Neural cell (in vitro differentiated cells): ENCODE data around the gene NRG2.

ENCODE experiments used
- EP300 ChIP-seq: fragments of 450-650 bp; conservative IDR thresholded peaks from 2 replicates; pipeline ENCODE4 v1.6.1; 2014; ENCODE audit warnings: antibody characterized with exemption, mild to moderate bottlenecking, moderate library complexity; ENCODE audit not compliant: poor library complexity, severe bottlenecking
- EZH2 ChIP-seq: fragments of 200-600, 300-800 bp; shearing (Covaris generic), sonication (generic); IDR thresholded peaks from 2 replicates; pipeline ENCODE4 v1.6.1; 2014; ENCODE audit warnings: antibody characterized with exemption, low read length, borderline replicate concordance, mild to moderate bottlenecking; ENCODE audit not compliant: insufficient read depth, poor library complexity, severe bottlenecking
- MXI1 ChIP-seq: fragments of 450-650 bp; conservative IDR thresholded peaks from 2 replicates; pipeline ENCODE4 v1.6.1; 2014; ENCODE audit warnings: antibody characterized with exemption, mild to moderate bottlenecking; ENCODE audit not compliant: poor library complexity, severe bottlenecking
- POLR2AphosphoS5 ChIP-seq: IDR thresholded peaks from 2 replicates; pipeline ENCODE4 v1.6.1; 2012
- RAD21 ChIP-seq: fragments of 450-650 bp; conservative IDR thresholded peaks from 2 replicates; pipeline ENCODE4 v1.6.1; 2014; ENCODE audit warnings: antibody characterized with exemption, mild to moderate bottlenecking, moderate library complexity
- SMC3 ChIP-seq: fragments of 450-650 bp; conservative IDR thresholded peaks from 2 replicates; pipeline ENCODE4 v1.6.1; 2014; ENCODE audit warnings: antibody characterized with exemption, mild to moderate bottlenecking, moderate library complexity; ENCODE audit not compliant: poor library complexity
- TAF1 ChIP-seq: IDR thresholded peaks from 2 replicates; pipeline ENCODE4 v1.6.1; 2012; ENCODE audit warnings: low read depth
- TF ChIP-seq, protein P1 (sequence below): fragments of 450-650 bp; IDR thresholded peaks from 2 replicates; pipeline ENCODE4 v1.5.1; 2014; ENCODE audit warnings: antibody characterized with exemption, mild to moderate bottlenecking, moderate library complexity; ENCODE audit not compliant: poor library complexity, severe bottlenecking
- TF ChIP-seq, protein P2 (sequence below): IDR thresholded peaks from 2 replicates; pipeline ENCODE4 v1.6.1; 2012; ENCODE audit warnings: borderline replicate concordance

- no peak for TF ChIP-seq EP300
- no peak for TF ChIP-seq RAD21
- TF ChIP-seq, protein P1, sequence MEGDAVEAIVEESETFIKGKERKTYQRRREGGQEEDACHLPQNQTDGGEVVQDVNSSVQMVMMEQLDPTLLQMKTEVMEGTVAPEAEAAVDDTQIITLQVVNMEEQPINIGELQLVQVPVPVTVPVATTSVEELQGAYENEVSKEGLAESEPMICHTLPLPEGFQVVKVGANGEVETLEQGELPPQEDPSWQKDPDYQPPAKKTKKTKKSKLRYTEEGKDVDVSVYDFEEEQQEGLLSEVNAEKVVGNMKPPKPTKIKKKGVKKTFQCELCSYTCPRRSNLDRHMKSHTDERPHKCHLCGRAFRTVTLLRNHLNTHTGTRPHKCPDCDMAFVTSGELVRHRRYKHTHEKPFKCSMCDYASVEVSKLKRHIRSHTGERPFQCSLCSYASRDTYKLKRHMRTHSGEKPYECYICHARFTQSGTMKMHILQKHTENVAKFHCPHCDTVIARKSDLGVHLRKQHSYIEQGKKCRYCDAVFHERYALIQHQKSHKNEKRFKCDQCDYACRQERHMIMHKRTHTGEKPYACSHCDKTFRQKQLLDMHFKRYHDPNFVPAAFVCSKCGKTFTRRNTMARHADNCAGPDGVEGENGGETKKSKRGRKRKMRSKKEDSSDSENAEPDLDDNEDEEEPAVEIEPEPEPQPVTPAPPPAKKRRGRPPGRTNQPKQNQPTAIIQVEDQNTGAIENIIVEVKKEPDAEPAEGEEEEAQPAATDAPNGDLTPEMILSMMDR = no peak
- TF ChIP-seq, protein P2, sequence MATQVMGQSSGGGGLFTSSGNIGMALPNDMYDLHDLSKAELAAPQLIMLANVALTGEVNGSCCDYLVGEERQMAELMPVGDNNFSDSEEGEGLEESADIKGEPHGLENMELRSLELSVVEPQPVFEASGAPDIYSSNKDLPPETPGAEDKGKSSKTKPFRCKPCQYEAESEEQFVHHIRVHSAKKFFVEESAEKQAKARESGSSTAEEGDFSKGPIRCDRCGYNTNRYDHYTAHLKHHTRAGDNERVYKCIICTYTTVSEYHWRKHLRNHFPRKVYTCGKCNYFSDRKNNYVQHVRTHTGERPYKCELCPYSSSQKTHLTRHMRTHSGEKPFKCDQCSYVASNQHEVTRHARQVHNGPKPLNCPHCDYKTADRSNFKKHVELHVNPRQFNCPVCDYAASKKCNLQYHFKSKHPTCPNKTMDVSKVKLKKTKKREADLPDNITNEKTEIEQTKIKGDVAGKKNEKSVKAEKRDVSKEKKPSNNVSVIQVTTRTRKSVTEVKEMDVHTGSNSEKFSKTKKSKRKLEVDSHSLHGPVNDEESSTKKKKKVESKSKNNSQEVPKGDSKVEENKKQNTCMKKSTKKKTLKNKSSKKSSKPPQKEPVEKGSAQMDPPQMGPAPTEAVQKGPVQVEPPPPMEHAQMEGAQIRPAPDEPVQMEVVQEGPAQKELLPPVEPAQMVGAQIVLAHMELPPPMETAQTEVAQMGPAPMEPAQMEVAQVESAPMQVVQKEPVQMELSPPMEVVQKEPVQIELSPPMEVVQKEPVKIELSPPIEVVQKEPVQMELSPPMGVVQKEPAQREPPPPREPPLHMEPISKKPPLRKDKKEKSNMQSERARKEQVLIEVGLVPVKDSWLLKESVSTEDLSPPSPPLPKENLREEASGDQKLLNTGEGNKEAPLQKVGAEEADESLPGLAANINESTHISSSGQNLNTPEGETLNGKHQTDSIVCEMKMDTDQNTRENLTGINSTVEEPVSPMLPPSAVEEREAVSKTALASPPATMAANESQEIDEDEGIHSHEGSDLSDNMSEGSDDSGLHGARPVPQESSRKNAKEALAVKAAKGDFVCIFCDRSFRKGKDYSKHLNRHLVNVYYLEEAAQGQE = no peak
- TF ChIP-seq EZH2 = no peak
- no peak for TF ChIP-seq POLR2AphosphoS5
- no peak for TF ChIP-seq TAF1
- TF ChIP-seq SMC3 = no peak
- TF ChIP-seq MXI1 = no peak
Measured at GRCh38 chr5:139855451-139855850, 187.6 kb downstream of the NRG2 start.
